ENCODE measurements around the gene DNAJC1.

Gene DNAJC1

GRCh38 chr10:21715531-21716195 is 287.9 kb downstream of the DNAJC1 start:
- no peak for DNase-seq (ENCODE audit: low spot score)
- CTCF ChIA-PET = no interaction called here
- POLR2A ChIA-PET (ENCODE audit: low non-redundant PET) = no interaction called here
- no peak overlapping the region for H3K27ac ChIP-seq
- TF ChIP-seq, protein P1, sequence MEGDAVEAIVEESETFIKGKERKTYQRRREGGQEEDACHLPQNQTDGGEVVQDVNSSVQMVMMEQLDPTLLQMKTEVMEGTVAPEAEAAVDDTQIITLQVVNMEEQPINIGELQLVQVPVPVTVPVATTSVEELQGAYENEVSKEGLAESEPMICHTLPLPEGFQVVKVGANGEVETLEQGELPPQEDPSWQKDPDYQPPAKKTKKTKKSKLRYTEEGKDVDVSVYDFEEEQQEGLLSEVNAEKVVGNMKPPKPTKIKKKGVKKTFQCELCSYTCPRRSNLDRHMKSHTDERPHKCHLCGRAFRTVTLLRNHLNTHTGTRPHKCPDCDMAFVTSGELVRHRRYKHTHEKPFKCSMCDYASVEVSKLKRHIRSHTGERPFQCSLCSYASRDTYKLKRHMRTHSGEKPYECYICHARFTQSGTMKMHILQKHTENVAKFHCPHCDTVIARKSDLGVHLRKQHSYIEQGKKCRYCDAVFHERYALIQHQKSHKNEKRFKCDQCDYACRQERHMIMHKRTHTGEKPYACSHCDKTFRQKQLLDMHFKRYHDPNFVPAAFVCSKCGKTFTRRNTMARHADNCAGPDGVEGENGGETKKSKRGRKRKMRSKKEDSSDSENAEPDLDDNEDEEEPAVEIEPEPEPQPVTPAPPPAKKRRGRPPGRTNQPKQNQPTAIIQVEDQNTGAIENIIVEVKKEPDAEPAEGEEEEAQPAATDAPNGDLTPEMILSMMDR (conservative IDR thresholded peaks at IDR 0.05; ENCODE audit: low read depth) = no peak

DNA sequence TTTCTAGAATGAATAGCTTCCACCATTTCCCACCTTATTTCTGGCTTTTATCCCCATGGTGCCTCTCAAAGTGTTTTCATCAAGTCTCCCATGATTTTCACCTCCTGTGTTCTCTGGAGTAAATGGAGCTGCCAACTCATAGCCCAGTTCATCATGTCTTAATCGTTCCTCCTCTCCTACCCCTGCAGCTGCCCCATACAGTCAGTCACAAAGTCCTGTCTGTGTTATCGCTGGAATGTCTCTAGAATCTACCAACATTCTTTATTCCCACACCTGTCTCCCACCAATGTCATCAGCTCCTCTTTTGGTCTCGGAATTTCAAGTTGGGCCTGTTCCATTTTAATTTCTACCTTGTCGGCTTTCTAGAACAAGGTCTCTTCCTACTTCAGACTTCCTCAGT is 290.6 kb downstream of the DNAJC1 start:
- TF ChIP-seq, protein P1 (conservative IDR thresholded peaks at IDR 0.05; ENCODE audit: low read depth) = no peak
- H3K27ac ChIP-seq = no peak overlapping the region
- CTCF ChIA-PET = no interaction called here
- no peak for DNase-seq (ENCODE audit: low spot score)
- POLR2A ChIA-PET (ENCODE audit: low non-redundant PET) = no interaction called here

- TF ChIP-seq, protein P1 (conservative IDR thresholded peaks at IDR 0.05; ENCODE audit: low read depth) = no peak
- no peak overlapping the region for H3K27ac ChIP-seq
- no peak for DNase-seq (ENCODE audit: low spot score)
- POLR2A ChIA-PET (ENCODE audit: low non-redundant PET) = no interaction called here
- CTCF ChIA-PET = no interaction called here
These were observed 296.0 kb downstream of the DNAJC1 start for GRCh38 chr10:21707498-21707897.
